WTC11 (cell line): ENCODE measurements around the gene BRD1.

Experiments
- CTCF ChIP-seq: fragments of 200-600 bp; IDR thresholded peaks from 2 replicates; pipeline ENCODE4 v1.8.0; 2022; ENCODE audit warnings: antibody characterized with exemption
- IRF2 ChIP-seq: sonication (generic); formaldehyde crosslinking; IDR thresholded peaks from 2 replicates; pipeline ENCODE4 v1.8.0; 2022; ENCODE audit warnings: low read depth, missing genetic modification reagents, borderline replicate concordance
- NFYB ChIP-seq: sonication (generic); formaldehyde crosslinking; conservative IDR thresholded peaks from 2 replicates; pipeline ENCODE4 v1.8.0; 2022; ENCODE audit warnings: low read depth, missing genetic modification reagents
- TEAD4 ChIP-seq: sonication (generic); formaldehyde crosslinking; IDR thresholded peaks from 2 replicates; pipeline ENCODE4 v1.8.0; 2022; ENCODE audit warnings: mild to moderate bottlenecking, missing genetic modification reagents
- TP53 ChIP-seq: sonication (generic); formaldehyde crosslinking; IDR thresholded peaks from 2 replicates; pipeline ENCODE4 v1.8.1; 2023; ENCODE audit warnings: mild to moderate bottlenecking, missing genetic modification reagents
- ZNF263 ChIP-seq: sonication (generic); formaldehyde crosslinking; IDR thresholded peaks from 2 replicates; pipeline ENCODE4 v1.8.1; 2022; ENCODE audit warnings: low read depth, mild to moderate bottlenecking, moderate library complexity, missing genetic modification reagents
- ZNF317 ChIP-seq: sonication (generic); formaldehyde crosslinking; IDR thresholded peaks from 2 replicates; pipeline ENCODE4 v1.8.1; 2023; ENCODE audit warnings: low read depth, mild to moderate bottlenecking, moderate library complexity, missing genetic modification reagents, borderline replicate concordance

GRCh38 chr22:49788504-49788903, 39.2 kb downstream of the BRD1 start:
- TF ChIP-seq CTCF (no peak), ZNF263 (CRISPR knock-in tag) (no peak), TP53 (no peak), NFYB (no peak), IRF2 (CRISPR knock-in tag) (no peak), ZNF317 (CRISPR knock-in tag) (no peak), TEAD4 (CRISPR knock-in tag) (no peak)
